CD14-positive monocyte (primary cell): ENCODE data around the gene KRTAP5-11. TPM values are rescaled to one million over a fixed set of nuclear protein-coding genes. Genes with fewer than 3 reads are reported as not detected.
"Not testable (repeated sequence)": the region's sequence is repeated elsewhere in the genome, so short reads cannot be mapped to it uniquely, and the experiment has no call there.

ENCODE experiments used
- DNase-seq, 3 donors: peaks; one replicate each; pipeline ENCODE4 v3.0.0-alpha.2; 2011 to 2022
- H2AFZ ChIP-seq: 2 replicates; pipeline ENCODE4 v1.6.0; 2012; ENCODE audit warnings: mild to moderate bottlenecking, low read depth, low read length, inconsistent platforms; ENCODE audit not compliant: insufficient read depth, poor library complexity, severe bottlenecking
- H3K27ac ChIP-seq, 2 donors: 1 replicate in 1 of 2; 2 replicates in 1 of 2; pipeline ENCODE4 v1.5.1; 2012 to 2013; ENCODE audit warnings: low read length in 2 of 2, control low read depth in 1 of 2, inconsistent platforms in 1 of 2, low read depth in 1 of 2, mild to moderate bottlenecking in 1 of 2
- H3K27me3 ChIP-seq, 2 donors: one replicate each; pipeline versions ENCODE4 v1.6.0 to v1.6.1; 2011 to 2013; ENCODE audit warnings: low read length in 2 of 2; ENCODE audit not compliant: control insufficient read depth in 2 of 2, insufficient read depth in 2 of 2
- H3K36me3 ChIP-seq, 2 donors: replicated peaks in 1 of 2; 1 replicate in 1 of 2; 2 replicates in 1 of 2; pipeline versions ENCODE4 v1.5.1 to v1.6.1; 2012 to 2013; ENCODE audit warnings: low read length in 2 of 2, control low read depth in 1 of 2, inconsistent platforms in 1 of 2, mild to moderate bottlenecking in 1 of 2; ENCODE audit not compliant: insufficient read depth in 2 of 2, control insufficient read depth in 1 of 2
- H3K4me1 ChIP-seq, 2 donors: 1 replicate in 1 of 2; 2 replicates in 1 of 2; pipeline versions ENCODE4 v1.5.1 to v1.6.1; 2012 to 2013; ENCODE audit warnings: low read length in 2 of 2, control low read depth in 1 of 2, inconsistent platforms in 1 of 2, mild to moderate bottlenecking in 1 of 2, moderate library complexity in 1 of 2; ENCODE audit not compliant: insufficient read depth in 2 of 2, control insufficient read depth in 1 of 2
- H3K4me2 ChIP-seq: replicated peaks from 2 replicates; pipeline ENCODE3; 2012; ENCODE audit warnings: low read length, moderate library complexity, mild to moderate bottlenecking; ENCODE audit not compliant: poor library complexity, severe bottlenecking; ENCODE audit errors: extremely low read depth
- H3K4me3 ChIP-seq, 3 experiments: fragments of 200-600 bp in 1 of 3; sonication (generic) in 1 of 3; replicated peaks in 1 of 3; 1 replicate in 2 of 3; 2 replicates in 1 of 3; pipeline ENCODE4 v1.5.1; 2011 to 2013; ENCODE audit warnings: low read length in 3 of 3, mild to moderate bottlenecking in 3 of 3, control low read depth in 2 of 3, low read depth in 2 of 3, inconsistent platforms in 1 of 3, moderate library complexity in 1 of 3
- H3K79me2 ChIP-seq: 2 replicates; pipeline ENCODE4 v1.6.0; 2012; ENCODE audit warnings: mild to moderate bottlenecking, control low read depth, inconsistent platforms, low read length, moderate library complexity; ENCODE audit not compliant: insufficient read depth
- H3K9ac ChIP-seq: 2 replicates; pipeline ENCODE4 v1.6.0; 2017; ENCODE audit warnings: low read length, mild to moderate bottlenecking; ENCODE audit not compliant: insufficient read depth, poor library complexity, severe bottlenecking
- H3K9me3 ChIP-seq, 2 donors: replicated peaks in 1 of 2; 1 replicate in 1 of 2; 2 replicates in 1 of 2; pipeline versions ENCODE4 v1.5.1 to v1.6.1; 2012 to 2013; ENCODE audit warnings: low read length in 2 of 2, control low read depth in 1 of 2; ENCODE audit not compliant: control insufficient read depth in 1 of 2, insufficient read depth in 1 of 2
- H4K20me1 ChIP-seq: 2 replicates; pipeline ENCODE4 v1.6.0; 2012; ENCODE audit warnings: mild to moderate bottlenecking, low read length, control low read depth, moderate library complexity; ENCODE audit not compliant: insufficient read depth
- H3K27ac Mint-ChIP-seq, 7 donors: one replicate each; pipeline ENCODE4 v1.8.0; 2020; ENCODE audit warnings: mild to moderate bottlenecking in 7 of 7, mixed read lengths in 7 of 7, moderate library complexity in 6 of 7, inconsistent platforms in 2 of 7
- H3K27me3 Mint-ChIP-seq, 3 donors: one replicate each; pipeline ENCODE4 v1.8.0; 2021 to 2022; ENCODE audit warnings: low read depth in 3 of 3, mild to moderate bottlenecking in 3 of 3, mixed read lengths in 3 of 3, moderate library complexity in 3 of 3, inconsistent platforms in 1 of 3
- H3K36me3 Mint-ChIP-seq, 2 donors: one replicate each; pipeline ENCODE4 v1.8.0; 2020; ENCODE audit warnings: mixed read lengths in 2 of 2, inconsistent platforms in 1 of 2, mild to moderate bottlenecking in 1 of 2
- H3K4me1 Mint-ChIP-seq: one replicate; pipeline ENCODE4 v1.8.0; 2020; ENCODE audit warnings: mild to moderate bottlenecking, mixed read lengths
- H3K4me3 Mint-ChIP-seq, 2 donors: one replicate each; pipeline ENCODE4 v1.8.0; 2020; ENCODE audit warnings: mild to moderate bottlenecking in 2 of 2, mixed read lengths in 2 of 2, moderate library complexity in 1 of 2
- H3K9me3 Mint-ChIP-seq, 7 donors: one replicate each; pipeline ENCODE4 v1.8.0; 2020 to 2022; ENCODE audit warnings: mixed read lengths in 7 of 7, mild to moderate bottlenecking in 6 of 7, moderate library complexity in 6 of 7, inconsistent platforms in 2 of 7
- CTCF ChIP-seq: fragments of 200-600 bp; IDR thresholded peaks from one replicate; pipeline ENCODE4 v1.8.0; 2022; ENCODE audit warnings: antibody characterized with exemption, mild to moderate bottlenecking
- WGBS: methylation state at CpG from one replicate; pipeline ENCODE4 v1.1.5; 2013; ENCODE audit warnings: missing lambda C conversion rate; ENCODE audit not compliant: insufficient coverage; 5-methylcytosine and 5-hydroxymethylcytosine counted together
- intact Hi-C, 2 donors: fragments of 100-400 bp; cut with micrococcal nuclease; formaldehyde crosslinking; loops; one replicate each; pipeline versions ENCODE4 v1.15.0 to v1.15.1; 2023
- polyA plus RNA-seq, 3 donors: library from polyadenylated mRNA; depleted of rRNA in 1 of 3; unstranded in 2 of 3; stranded (reverse) in 1 of 3; fragments of 300-500 nt in 2 of 3; fragments of >200 nt in 1 of 3; fragmentation: Illumina TruSeq in 2 of 3; gene quantifications; 1 replicate in 2 of 3; 2 replicates in 1 of 3; pipeline ENCODE4 v1.2.3, GENCODE V29; 2012 to 2021

KRTAP5-11 gene
- polyA plus RNA-seq, 3 donors = not detected

- 96% methylated on average over 7 of the region's 11 CpGs for WGBS
These were observed 42.7 kb downstream of the KRTAP5-11 start for GRCh38 chr11:71539971-71540370.

GRCh38 chr11:71539017-71539416, 43.7 kb downstream of the KRTAP5-11 start:
- no peak overlapping the region for H3K27ac Mint-ChIP-seq
- 95% methylated on average over 6 of the region's 11 CpGs for WGBS

More at GRCh38 chr11:71539971-71540370, 42.7 kb downstream of the KRTAP5-11 start:
- H4K20me1 ChIP-seq, H3K4me3 Mint-ChIP-seq, H3K36me3 Mint-ChIP-seq, H3K36me3 ChIP-seq, H3K9ac ChIP-seq, H3K27me3 Mint-ChIP-seq, H3K27me3 ChIP-seq, intact Hi-C loops, H3K27ac ChIP-seq, H2AFZ ChIP-seq, H3K27ac Mint-ChIP-seq, H3K4me3 ChIP-seq, DNase-seq, H3K4me2 ChIP-seq, H3K79me2 ChIP-seq: not testable (repeated sequence)
- Mint-ChIP-seq H3K4me1 (peaks cover 15% of the 10 kb centered on the region), H3K9me3 (peaks cover 5 to 18% (median 8%) of the 10 kb centered on the region in 7 donors)
- peaks cover 9 to 13% of the 10 kb centered on the region in 2 donors for H3K4me1 ChIP-seq
- H3K9me3 ChIP-seq = peaks cover 0 to 11% of the 10 kb centered on the region in 2 donors

More at GRCh38 chr11:71539017-71539416, 43.7 kb downstream of the KRTAP5-11 start:
- Mint-ChIP-seq H3K9me3 (peaks cover 5 to 18% (median 8%) of the 10 kb centered on the region in 7 donors), H3K4me3 (no peak overlapping the region), H3K27me3 (peaks cover 1 to 8% (median 2%) of the 10 kb centered on the region in 3 donors), H3K4me1 (peaks cover 12% of the 10 kb centered on the region), H3K36me3 (no peaks in the 10 kb centered on the region)
- intact Hi-C loops = no loop called here
- Histone ChIP-seq H3K27me3 (no peaks in the 10 kb centered on the region), H3K4me2 (no peak overlapping the region), H3K9ac (no peak overlapping the region), H3K27ac (no peak overlapping the region), H2AFZ (no peak overlapping the region), H3K36me3 (no peaks in the 10 kb centered on the region), H3K79me2 (no peaks in the 10 kb centered on the region), H3K9me3 (peaks cover 0 to 11% of the 10 kb centered on the region in 2 donors), H3K4me3 (no peak overlapping the region), H4K20me1 (no peaks in the 10 kb centered on the region), H3K4me1 (peaks cover 8 to 11% of the 10 kb centered on the region in 2 donors)
- no peak for TF ChIP-seq CTCF
- DNase-seq = no peak
